ENCODE measurements around the gene IFIT5. TPM values are rescaled to one million over a fixed set of nuclear protein-coding genes. Genes with fewer than 3 reads are reported as not detected.

IFIT5 gene
- total and polyA plus RNA-seq, 8 donors: 14.0 to 26.3 (median 18.0) TPM

- no peak for DNase-seq
- no peaks in the 10 kb centered on the region for H3K27me3 ChIP-seq
- TF ChIP-seq, protein P1, sequence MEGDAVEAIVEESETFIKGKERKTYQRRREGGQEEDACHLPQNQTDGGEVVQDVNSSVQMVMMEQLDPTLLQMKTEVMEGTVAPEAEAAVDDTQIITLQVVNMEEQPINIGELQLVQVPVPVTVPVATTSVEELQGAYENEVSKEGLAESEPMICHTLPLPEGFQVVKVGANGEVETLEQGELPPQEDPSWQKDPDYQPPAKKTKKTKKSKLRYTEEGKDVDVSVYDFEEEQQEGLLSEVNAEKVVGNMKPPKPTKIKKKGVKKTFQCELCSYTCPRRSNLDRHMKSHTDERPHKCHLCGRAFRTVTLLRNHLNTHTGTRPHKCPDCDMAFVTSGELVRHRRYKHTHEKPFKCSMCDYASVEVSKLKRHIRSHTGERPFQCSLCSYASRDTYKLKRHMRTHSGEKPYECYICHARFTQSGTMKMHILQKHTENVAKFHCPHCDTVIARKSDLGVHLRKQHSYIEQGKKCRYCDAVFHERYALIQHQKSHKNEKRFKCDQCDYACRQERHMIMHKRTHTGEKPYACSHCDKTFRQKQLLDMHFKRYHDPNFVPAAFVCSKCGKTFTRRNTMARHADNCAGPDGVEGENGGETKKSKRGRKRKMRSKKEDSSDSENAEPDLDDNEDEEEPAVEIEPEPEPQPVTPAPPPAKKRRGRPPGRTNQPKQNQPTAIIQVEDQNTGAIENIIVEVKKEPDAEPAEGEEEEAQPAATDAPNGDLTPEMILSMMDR (IDR thresholded peaks at IDR 0.05): no peak
- H3K4me1 ChIP-seq: peaks cover 16 to 21% of the 10 kb centered on the region in 2 donors
- no peak within 1 kb of the TSS for H3K4me3 ChIP-seq
- H3K9me3 ChIP-seq: no peaks in the 10 kb centered on the region
- no peaks in the 10 kb centered on the region for H3K36me3 ChIP-seq
- intact Hi-C loops (cut with DNase I): no loop called here
- no peak within 1 kb of the TSS for H3K27ac ChIP-seq
- no peak for ATAC-seq
Observed at GRCh38 chr10:89377705-89378637, 36.4 kb upstream of the IFIT5 start, which contains the start of gene IFIT1B. Gene IFIT1B, plus strand, starts transcription at chr10:89378056. Its CDS starts 80 bp downstream, at chr10:89378136.

DNA sequence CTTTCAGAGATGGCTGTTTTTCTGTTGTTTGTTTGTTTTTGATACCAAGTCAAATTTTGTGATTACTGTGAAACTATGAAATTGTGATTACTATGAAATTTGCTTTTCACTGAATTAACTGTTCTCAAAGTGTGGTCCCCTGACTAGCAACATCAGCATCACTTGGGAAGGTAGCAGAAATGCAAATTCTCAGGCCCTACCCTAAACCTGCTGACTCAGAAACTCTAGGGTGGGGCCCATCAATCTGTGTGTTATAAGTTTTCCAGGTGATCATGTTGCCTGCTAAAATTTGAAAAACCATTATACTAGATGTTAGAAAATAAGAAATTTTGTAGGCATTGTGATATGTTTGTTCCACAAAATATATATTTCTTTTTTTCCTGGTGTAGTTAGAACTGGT lies 35.3 kb upstream of the IFIT5 start:
- no peak overlapping the region for H3K4me3 ChIP-seq
- ATAC-seq: no peak
- H3K9me3 ChIP-seq: no peaks in the 10 kb centered on the region
- no peaks in the 10 kb centered on the region for H3K36me3 ChIP-seq
- intact Hi-C loops (cut with DNase I): no loop called here
- TF ChIP-seq, protein P1 (IDR thresholded peaks at IDR 0.05): no peak
- H3K4me1 ChIP-seq: peaks cover 8 to 14% of the 10 kb centered on the region in 2 donors
- no peaks in the 10 kb centered on the region for H3K27me3 ChIP-seq
- no peak overlapping the region for H3K27ac ChIP-seq
- no peak for DNase-seq

GRCh38 chr10:89382757-89383156 lies 31.6 kb upstream of the IFIT5 start:
- peaks cover 0 to 18% of the 10 kb centered on the region in 2 donors for H3K4me1 ChIP-seq
- no peaks in the 10 kb centered on the region for H3K36me3 ChIP-seq
- no peaks in the 10 kb centered on the region for H3K27me3 ChIP-seq
- no peak for DNase-seq
- H3K4me3 ChIP-seq: no peak overlapping the region
- H3K9me3 ChIP-seq: no peaks in the 10 kb centered on the region
- no peak overlapping the region for H3K27ac ChIP-seq
- ATAC-seq: no peak
- intact Hi-C loops (cut with DNase I): no loop called here
- TF ChIP-seq, protein P1 (IDR thresholded peaks at IDR 0.05): no peak

DNA sequence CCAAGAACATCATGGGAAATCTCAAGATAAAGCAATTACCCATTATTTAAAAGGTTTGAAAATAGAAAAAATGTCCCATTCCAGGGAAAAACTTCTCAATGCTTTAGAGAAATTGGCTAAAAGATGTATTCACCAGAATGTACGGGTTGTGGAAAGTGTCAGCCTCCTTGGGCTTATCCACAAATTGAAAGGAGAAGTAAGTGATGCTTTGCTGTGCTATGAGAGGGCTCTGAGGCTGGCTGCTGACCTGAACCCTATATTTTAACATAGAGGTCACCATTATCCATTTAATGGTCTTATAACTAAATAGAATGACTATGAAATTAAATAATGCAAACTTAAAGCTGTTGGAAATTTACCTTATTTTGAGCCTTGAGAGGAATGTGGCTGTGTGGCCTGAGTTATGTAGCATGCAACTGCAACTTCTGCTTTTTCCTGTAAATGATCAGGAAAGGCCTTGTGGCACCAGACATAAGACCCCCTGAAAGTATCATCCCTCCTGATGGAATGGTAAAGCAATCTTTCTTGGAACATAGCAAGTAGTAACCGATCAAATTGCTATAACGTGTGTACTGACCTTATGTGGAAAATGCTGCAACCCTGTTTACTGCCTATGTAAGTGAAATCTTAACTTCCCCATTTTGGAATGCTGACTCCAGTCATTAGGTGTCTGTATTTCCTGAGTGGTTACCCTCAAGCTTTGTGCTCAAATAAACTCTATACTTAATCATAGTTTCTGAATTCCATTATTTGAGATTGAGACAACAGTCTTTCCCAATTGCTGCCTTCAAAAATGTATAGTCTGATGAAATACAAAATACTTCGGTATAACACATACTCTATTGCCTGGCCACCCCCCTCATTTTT lies 29.7 kb upstream of the IFIT5 start:
- peak; percentile 74 for ATAC-seq

More for the DNA sequence above, 29.7 kb upstream of the IFIT5 start:
- no peaks in the 10 kb centered on the region for H3K27me3 ChIP-seq
- H3K4me1 ChIP-seq: peaks cover 0 to 18% of the 10 kb centered on the region in 2 donors
- intact Hi-C loops (cut with DNase I): no loop called here
- TF ChIP-seq, protein P1 (IDR thresholded peaks at IDR 0.05): no peak
- H3K4me3 ChIP-seq: no peak overlapping the region
- DNase-seq: no peak
- H3K27ac ChIP-seq: peak overlapping the region in 1 of 2 donors; percentile 57
- no peaks in the 10 kb centered on the region for H3K9me3 ChIP-seq
- H3K36me3 ChIP-seq: no peaks in the 10 kb centered on the region
